K562 (cell line): ENCODE data around the gene PLA2G4F.

Source experiments
- CXXC5 ChIP-seq: fragments of 250-450 bp; sonication (Bioruptor Pico); IDR thresholded peaks from 2 replicates; pipeline ENCODE4 v1.8.0; 2022; ENCODE audit warnings: inconsistent platforms, mild to moderate bottlenecking, moderate library complexity
- MAX ChIP-seq: sonication (generic); formaldehyde crosslinking; IDR thresholded peaks from 2 replicates; pipeline ENCODE4 v1.9.0; 2022; ENCODE audit warnings: mild to moderate bottlenecking, missing genetic modification reagents

GRCh38 chr15:42171795-42172194 lies 15.4 kb upstream of the PLA2G4F start:
- TF ChIP-seq CXXC5 (CRISPR knock-in tag) (no peak), MAX (no peak)
